CD1c-positive myeloid dendritic cell (primary cell): Measurements from ENCODE around the gene DNAH1.
A peak's percentile ranks its signal among the peaks of the same experiment; 100 is the strongest.
"Not testable (repeated sequence)": the region's sequence is repeated elsewhere in the genome, so short reads cannot be mapped to it uniquely, and the experiment has no call there.

Experiments
- DNase-seq: peaks from one replicate; pipeline ENCODE4 v3.0.0-alpha.2; 2016; ENCODE audit errors: extremely low spot score

DNAH1 gene

DNA sequence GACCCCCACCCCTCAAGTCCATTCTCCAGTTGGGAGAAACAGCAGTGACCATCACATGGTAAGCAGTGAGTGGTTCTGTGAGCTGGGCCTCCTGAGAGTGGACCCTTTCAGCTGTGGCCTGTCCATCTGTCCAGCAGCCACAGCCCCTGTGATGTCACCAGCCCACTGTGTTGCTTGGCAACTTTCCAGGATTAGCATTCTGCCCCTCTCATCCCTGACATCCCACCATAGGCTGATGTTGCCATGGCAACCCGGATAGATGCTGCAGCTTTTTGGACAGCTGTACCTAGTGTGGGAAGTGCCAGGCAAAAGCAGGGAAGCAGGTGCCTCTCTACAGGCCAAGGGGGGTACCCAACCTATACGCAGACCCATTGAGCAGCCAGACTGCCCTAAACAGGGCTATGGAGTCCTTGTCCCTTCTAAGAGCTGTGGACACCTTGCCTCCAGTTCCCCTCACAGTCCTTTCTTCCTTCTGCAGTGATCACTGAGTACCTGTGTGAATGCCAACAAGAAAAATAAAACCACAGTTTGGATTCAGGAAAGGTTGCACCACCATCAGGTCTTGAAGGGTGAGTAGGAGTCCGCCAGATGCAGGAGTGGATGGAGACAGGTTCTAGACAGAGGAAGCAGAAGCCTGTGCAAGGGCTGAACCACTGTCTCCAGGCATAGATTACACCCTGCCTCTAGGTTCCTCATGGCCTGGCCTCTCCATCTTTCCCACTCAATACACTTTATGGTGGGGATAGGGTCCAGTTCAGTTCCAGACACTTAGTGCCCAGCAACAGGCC is at the start of gene DNAH1:
DNAH1 (plus strand) TSS at position 343 of the 788 bp plus-strand sequence. CDS start 6,124 bp downstream, outside the sequence.
- no peak for DNase-seq

- DNase-seq = no peak
These were observed 48.1 kb upstream of the DNAH1 start for GRCh38 chr3:52268036-52268435.

DNA sequence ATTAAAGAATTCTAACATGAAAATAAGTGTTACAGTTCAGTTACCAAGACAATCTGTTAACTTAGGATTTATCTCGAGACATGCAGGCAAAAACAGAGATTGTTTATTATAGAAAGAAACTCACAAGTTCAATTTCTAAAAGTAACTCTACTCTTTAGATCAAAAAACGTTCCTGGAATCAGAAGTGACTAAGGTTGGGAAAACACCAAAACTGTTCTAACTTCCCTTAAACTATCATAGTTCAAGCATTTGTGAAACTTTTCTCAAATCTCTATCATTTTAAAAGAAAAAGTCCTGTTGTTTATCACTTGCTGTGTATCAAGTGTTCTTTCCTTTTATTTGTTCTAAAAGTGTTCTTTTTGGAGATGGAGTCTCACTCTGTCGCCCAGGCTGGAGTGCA is 46.3 kb upstream of the DNAH1 start:
- peak; percentile 61 for DNase-seq

- peak; percentile 76 for DNase-seq
These were observed 45.8 kb upstream of the DNAH1 start for GRCh38 chr3:52270252-52270754.

DNA sequence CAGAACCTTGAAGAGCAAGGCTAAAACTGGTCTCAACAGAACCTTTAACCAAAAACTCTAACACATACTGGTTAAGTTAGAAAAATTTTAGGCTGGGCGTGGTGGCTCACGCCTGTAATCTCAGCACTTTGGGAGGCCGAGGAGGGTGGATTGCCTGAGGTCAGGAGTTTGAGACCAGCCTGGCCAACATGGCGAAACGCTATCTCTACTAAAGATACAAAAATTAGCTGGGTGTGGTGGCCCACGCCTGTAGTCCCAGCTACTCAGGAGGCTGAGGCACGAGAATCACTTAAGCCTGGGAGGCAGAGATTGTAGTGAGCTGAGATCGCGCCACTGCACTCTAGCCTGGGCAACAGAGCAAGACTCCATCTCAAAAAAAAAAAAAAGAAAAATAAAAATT is 43.9 kb upstream of the DNAH1 start:
- not testable (repeated sequence) for DNase-seq

DNA sequence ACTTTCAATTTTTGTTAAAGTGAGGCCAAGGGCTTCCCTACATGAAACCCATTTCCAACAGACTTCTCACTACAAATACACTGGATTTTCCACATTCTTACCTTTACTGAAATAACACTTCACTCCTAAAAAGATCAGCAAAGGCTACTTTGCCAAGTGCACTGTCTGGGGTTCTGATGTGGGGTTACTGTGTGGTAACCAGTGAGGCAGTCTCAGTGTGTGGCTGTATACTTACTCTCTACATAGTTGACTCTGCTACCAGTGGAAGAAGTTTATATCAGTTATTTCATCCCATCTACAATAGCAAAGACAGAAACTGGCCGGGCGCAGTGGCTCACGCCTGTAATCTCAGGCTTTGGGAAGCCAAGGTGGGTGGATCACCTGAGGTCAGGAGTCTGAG is 43.3 kb upstream of the DNAH1 start:
- DNase-seq = no peak

GRCh38 chr3:52274781-52275180 is 41.3 kb upstream of the DNAH1 start:
- DNase-seq = not testable (repeated sequence)

DNA sequence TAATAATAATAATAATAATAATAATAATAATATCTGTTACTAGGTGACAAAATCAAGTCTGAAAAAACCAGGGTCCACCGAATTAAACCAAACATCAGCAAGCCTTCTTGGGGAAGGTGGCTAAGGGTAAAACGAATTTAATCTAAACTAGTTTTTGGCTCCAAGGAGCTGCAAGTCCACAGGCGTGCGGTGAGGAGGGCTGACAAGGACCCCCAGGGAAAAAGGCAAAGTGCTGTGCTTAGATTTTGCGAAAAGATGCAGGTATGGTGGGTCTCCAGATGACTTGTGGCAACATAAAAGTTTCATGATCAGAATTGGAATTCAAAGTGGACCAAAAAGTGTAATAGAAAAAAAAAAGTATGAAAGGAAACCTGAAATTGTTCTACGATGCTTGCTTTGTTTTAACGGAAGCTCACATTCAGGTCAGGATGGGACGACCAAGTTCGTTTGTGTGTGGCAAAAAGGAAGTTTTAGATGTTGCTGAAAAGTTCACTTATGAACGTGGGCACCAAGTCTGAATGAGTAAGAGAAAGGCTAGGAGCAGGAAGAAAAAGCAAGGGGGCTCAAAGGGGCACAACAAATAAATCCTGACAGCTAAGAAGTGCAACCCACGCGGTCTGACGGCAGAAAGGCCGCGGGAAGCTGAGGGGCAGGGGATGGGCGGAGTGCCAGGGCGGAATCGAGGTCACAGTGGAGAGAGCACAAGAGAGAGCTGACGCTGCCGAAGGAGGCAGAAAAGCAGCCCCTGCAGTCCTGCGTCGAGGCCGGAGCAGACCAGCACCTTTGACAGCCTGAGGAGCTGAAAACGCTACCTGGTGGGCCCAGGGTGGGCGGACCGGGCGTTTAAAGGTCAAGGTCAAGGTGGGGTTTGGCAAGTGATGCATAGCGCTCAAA is 38.8 kb upstream of the DNAH1 start:
- peak; percentile 78 for DNase-seq

DNA sequence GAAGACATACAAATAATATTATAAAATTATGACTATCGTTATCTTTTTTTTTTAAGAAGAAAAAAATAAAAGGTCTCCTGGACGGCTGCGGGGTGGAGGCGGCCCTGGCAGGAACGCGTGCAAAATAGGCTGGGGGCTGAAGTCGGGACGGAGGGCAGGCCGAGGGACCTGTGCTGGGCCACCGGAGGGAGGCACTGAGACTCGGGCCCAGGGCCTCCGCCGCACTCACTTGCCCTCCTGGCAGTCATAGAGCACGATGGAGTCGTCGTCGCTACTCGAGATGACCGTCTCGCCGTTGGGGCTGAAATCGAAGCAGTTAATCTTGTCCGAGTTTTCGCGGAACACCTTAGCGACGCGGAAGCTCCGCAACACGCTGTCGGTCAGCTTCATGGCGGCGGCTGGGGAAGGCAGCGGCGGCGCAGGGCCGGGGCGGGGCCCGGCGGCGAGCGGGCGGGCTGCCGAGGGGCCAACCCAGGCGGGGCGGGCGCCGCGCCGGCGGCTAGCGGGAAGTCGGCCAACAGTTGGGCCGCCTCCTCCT is 38.1 kb upstream of the DNAH1 start:
- no peak for DNase-seq

DNA sequence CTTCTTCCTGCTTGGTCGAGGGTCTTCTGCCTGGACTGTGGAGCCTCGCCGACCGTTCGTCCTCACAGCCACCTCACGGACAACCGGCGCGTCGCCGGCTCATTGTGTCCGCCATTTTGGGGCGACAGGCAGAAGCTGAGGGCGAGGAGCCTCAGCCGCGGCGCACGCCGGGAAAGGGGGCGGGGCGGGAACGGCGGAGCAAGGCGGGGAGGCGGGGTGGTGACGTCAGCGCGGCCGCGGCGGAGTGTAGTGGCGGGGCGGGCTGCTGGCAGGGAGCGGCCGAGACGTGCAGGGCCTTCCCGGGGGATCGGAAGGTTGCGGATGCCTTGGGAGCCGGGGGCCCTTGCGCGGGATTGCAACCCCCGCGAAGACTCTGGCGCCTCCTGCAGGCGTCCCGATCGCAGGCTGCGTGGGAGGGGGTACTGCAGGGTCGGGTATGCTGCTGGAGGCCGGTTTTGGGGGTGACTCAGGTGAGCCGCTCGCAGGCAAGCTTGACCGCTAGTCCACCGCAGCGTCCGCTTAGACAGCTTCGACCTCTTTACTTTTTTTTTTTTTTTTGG is 37.5 kb upstream of the DNAH1 start, which contains the start of gene WDR82:
WDR82 (minus strand) TSS at position 140 of the 560 bp plus-strand sequence. CDS start 288 bp downstream, outside the sequence.
- DNase-seq = peak; percentile 97

DNA sequence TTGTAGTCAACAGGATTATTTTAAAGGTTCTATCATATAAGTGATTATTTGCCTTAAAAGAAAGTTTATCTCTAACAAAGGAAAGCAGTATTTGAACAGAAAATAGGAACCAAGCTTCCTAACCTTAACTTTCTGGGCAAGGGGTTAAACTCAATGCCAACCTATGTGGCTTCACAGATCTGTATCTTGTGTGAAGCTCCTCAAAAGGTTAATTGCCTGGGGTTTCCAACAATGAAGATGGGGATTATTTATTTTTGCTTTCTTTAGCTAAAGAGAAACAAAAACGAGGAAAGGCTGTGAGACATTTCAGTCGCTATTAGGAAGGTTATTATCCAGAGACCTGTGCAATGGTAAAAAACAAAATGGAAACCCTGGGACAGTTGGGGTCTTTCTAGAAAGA is 36.5 kb upstream of the DNAH1 start:
- no peak for DNase-seq

DNA sequence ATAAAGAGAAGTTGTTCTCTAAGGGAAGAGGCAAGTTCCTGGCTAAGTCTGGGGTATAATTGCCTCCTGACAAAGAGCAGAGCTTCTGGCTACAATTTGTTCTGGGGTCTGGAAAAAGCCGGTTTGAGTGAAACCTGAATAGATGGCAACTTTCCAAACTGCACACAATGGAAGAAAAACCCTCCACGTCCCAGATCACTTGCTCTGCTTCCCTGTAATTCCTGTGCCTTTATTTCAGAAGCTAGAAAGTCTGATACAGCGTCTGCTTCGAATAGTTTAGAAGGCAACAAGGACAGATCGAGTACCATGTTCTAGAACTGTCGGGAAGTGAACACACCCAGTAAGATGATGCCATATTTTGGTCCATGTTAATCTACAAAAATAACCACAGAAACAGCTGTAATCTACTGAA is 36.1 kb upstream of the DNAH1 start:
- no peak for DNase-seq

DNA sequence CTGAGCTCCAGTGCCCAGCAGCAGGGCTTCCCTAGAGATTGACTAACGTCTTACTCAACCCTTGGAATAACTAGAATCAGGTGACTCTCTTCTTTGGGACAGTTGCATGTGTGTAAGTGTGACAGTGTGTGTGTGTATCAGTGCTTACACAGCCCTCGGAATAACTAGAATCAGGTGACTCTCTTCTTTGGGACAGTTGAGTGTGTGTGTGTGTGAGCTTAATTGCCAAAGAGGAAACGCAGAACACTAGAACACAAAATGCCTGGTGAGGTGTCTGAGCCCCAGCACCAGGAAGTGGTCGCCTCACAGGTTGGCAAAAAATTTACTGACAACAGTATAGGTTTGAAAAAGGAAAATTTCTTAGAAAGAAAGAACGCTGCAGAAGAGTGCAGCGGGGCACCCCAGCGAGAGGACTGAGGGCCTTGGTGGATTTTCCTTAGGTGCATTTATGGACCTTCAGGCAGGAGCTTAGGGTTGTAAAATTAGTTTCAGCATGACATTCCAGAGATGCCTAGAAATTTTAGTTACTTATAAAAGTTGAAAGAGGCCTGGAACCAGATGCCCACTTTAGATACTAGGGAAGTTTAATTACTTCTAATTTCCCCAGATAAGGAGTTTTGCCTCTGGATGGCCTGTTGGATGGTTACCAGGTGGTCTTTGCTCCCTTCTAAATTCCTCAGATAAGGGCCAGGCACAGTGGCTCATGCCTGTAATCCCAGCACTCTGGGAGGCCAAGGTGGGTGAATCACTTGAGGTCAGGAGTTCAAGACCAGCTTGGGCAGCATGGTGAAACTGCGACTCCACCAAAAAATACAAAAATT is 33.9 kb upstream of the DNAH1 start:
- DNase-seq = peak; percentile 40

DNA sequence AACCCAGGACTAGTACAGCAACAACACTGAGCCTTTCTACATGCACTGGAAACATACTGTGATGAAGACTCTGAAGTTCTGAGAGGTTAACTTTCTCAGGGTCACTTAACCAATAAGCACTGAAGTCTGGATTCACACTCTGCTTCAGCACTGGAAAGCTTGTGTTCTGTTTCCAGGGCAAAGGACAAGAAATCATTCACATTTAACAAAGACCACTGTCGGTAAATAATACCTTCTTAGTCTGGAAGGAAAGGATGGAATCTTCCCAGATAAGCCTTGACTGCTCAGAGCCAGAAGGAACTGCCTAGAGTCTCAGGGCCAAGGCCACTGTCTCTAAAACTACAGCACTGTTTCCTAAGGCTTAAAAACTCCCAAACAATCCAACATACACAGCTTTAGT is 32.8 kb upstream of the DNAH1 start:
- DNase-seq = no peak

- DNase-seq = not testable (repeated sequence)
These were observed 32.1 kb upstream of the DNAH1 start for GRCh38 chr3:52284051-52284450.

- no peak for DNase-seq
These were observed 29.4 kb upstream of the DNAH1 start for GRCh38 chr3:52286777-52287110.

GRCh38 chr3:52288674-52289073 is 27.4 kb upstream of the DNAH1 start:
- DNase-seq = no peak

DNA sequence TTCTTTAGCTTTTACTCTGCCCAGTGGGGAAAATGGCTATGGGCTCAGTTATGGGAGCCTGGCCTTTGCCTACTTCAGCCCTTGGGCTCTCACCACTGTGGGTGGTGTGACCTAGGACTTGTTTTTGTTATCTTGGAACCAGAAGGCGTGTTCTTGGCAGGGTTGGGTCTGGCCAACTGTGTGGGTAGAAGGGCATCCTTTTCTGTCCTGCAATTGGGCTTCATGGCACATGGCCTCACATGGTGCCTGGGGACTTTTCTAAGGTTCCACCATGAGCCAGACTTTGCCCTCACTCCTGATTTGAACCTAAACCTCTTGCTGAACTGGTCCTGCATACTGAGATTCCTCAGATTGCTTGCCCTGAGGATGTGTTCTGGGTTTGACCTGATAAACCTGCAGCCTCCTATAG is 26.8 kb upstream of the DNAH1 start:
- DNase-seq = no peak

GRCh38 chr3:52289747-52290595 is 26.1 kb upstream of the DNAH1 start:
- no peak for DNase-seq
